ENCODE data around the gene CLECL1. TPM values are rescaled to one million over a fixed set of nuclear protein-coding genes. Genes with fewer than 3 reads are reported as not detected.

CLECL1 gene
- total and polyA plus RNA-seq, 9 of the 15 experiments (the other 6 are each of a cell fraction or from before 2014, with no cell fraction given): 0.13 to 0.25 TPM; not detected in 7

GRCh38 chr12:9702255-9702654, 30.6 kb downstream of the CLECL1 start:
- POLR2A ChIA-PET: no interaction called here
- DNase-seq (ENCODE audit: extremely low read depth in 1 of 4, low spot score in 3 of 4) (no peak), FAIRE-seq (no peak), ATAC-seq (no peak)
- H3K79me2 ChIP-seq (ENCODE audit: control insufficient read depth, insufficient read depth, low read length): no peaks in the 10 kb centered on the region
- BruUV-seq (replicated peaks): no TSS peak
- intact Hi-C loops (cut with micrococcal nuclease) (loop anchor here (10.0 kb wide), 1 partner anchor 327 kb away; no protein-coding TSS in a partner anchor), in situ Hi-C loops (cut with MboI) (loop anchor here (25.0 kb wide), 1 partner anchor 240 kb away; no protein-coding TSS in a partner anchor)
- H2AFZ ChIP-seq (ENCODE audit: low read depth, low read length): no peak overlapping the region
- CTCF ChIA-PET (ENCODE audit: low intra/inter-chr PET ratio): no interaction called here
- H3K9me1 ChIP-seq (ENCODE audit: control insufficient read depth, insufficient read depth, low read length): no peaks in the 10 kb centered on the region
- WGBS (ENCODE audit: insufficient coverage, low coverage, missing lambda C conversion rate): 28% methylated on average over 3 of the region's 3 CpGs
- no peak overlapping the region for H3K9ac ChIP-seq (ENCODE audit: insufficient read depth in 1 of 2, low read depth in 2 of 2, low read length in 2 of 2)
- H3K9me3 ChIP-seq (replicated peaks; ENCODE audit: control insufficient read depth, insufficient read depth, low read depth, low read length): no peaks in the 10 kb centered on the region
- H3K27me3 ChIP-seq (ENCODE audit: control insufficient read depth in 2 of 2, insufficient read depth in 2 of 2, low read length in 2 of 2): no peaks in the 10 kb centered on the region
- no peak overlapping the region for H3K27ac ChIP-seq (ENCODE audit: extremely low read depth, low read depth, low read length)
- H3K36me3 ChIP-seq (ENCODE audit: control insufficient read depth, insufficient read depth, low read length): no peaks in the 10 kb centered on the region
- H3K4me1 ChIP-seq (replicated peaks in 1 of 2; ENCODE audit: control insufficient read depth in 2 of 2, insufficient read depth in 2 of 2, low read length in 2 of 2): no peaks in the 10 kb centered on the region
- no peaks in the 10 kb centered on the region for H4K20me1 ChIP-seq (replicated peaks; ENCODE audit: control insufficient read depth, insufficient read depth, low read length)
- no peak overlapping the region for H3K4me3 ChIP-seq
- H3K4me2 ChIP-seq (ENCODE audit: insufficient read depth, low read length): no peak overlapping the region
- TF ChIP-seq MTF1 (CRISPR knock-in tag; IDR thresholded peaks at IDR 0.05; ENCODE audit: borderline replicate concordance) (no peak), ZBTB9 (CRISPR knock-in tag; IDR thresholded peaks at IDR 0.05) (no peak), SPI1 (IDR thresholded peaks at IDR 0.05; ENCODE audit: borderline replicate concordance, low read depth, low read length) (no peak), HEY1 (CRISPR knock-in tag; IDR thresholded peaks at IDR 0.05; ENCODE audit: borderline replicate concordance) (no peak), STAT6 (CRISPR knock-in tag; IDR thresholded peaks at IDR 0.05) (no peak), BMI1 (IDR thresholded peaks at IDR 0.05; ENCODE audit: low read length) (no peak), HDAC3 (IDR thresholded peaks at IDR 0.05; ENCODE audit: borderline replicate concordance, partially characterized antibody) (no peak), TCFL5 (CRISPR knock-in tag; conservative IDR thresholded peaks at IDR 0.05) (no peak), RAD51 (IDR thresholded peaks at IDR 0.05; ENCODE audit: borderline replicate concordance, low read depth) (no peak), BRD4 (IDR thresholded peaks at IDR 0.05) (no peak), NRF1 (conservative IDR thresholded peaks at IDR 0.05 in 1 of 2, IDR thresholded peaks at IDR 0.05 in 1 of 2) (no peak), SRF (CRISPR knock-in tag; IDR thresholded peaks at IDR 0.05) (no peak), BCL6 (CRISPR knock-in tag; IDR thresholded peaks at IDR 0.05) (no peak), THAP7 (CRISPR knock-in tag; IDR thresholded peaks at IDR 0.05) (no peak), COPS2 (conservative IDR thresholded peaks at IDR 0.05) (no peak), TBP (optimal IDR thresholded peaks at IDR 0.05; ENCODE audit: low read depth, low read length) (no peak)
